GM06990 (cell line): Measurements from ENCODE around the gene EFCAB11.

Experiments used
- DNase-seq: peaks from one replicate; pipeline ENCODE4 v3.0.0-alpha.2; 2011; ENCODE audit not compliant: insufficient read length; ENCODE audit errors: extremely low read depth
- H3K27me3 ChIP-seq: replicated peaks from 2 replicates; pipeline ENCODE4 v1.6.0; 2011; ENCODE audit warnings: low read length; ENCODE audit not compliant: control insufficient read depth, insufficient read depth
- H3K36me3 ChIP-seq: 2 replicates; pipeline ENCODE4 v1.5.1; 2011; ENCODE audit warnings: low read length; ENCODE audit not compliant: control insufficient read depth, insufficient read depth
- H3K4me3 ChIP-seq: replicated peaks from 2 replicates; pipeline ENCODE4 v1.5.1; 2011; ENCODE audit warnings: low read depth, mild to moderate bottlenecking, control low read depth, low read length
- TF ChIP-seq, protein P1 (sequence below): IDR thresholded peaks from 2 replicates; pipeline ENCODE4 v1.5.1; 2011; ENCODE audit warnings: low read length, control low read depth, mild to moderate bottlenecking, inconsistent platforms; ENCODE audit not compliant: insufficient read depth, poor library complexity, severe bottlenecking

Gene EFCAB11

DNA sequence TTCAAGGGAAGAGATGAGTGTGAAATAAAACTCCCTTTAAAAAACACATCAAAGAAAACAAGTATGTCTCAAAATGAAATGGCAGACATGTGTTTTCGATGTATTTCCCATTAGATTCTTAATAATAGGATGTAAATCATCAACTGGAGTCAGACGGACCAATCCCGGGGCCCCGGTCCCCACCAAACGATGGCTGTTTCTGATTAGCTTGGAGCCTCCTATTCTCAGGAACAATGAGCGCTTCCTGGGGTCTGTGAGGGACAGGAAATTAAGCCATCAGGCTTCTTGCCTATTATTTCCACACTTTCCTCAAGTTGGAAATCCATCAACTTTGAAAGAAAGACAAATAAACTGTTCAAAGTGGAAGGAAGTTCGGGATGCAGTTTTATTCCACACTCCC is 179.4 kb downstream of the EFCAB11 start:
- Histone ChIP-seq H3K27me3 (no peaks in the 10 kb centered on the region), H3K36me3 (no peaks in the 10 kb centered on the region), H3K4me3 (no peak overlapping the region)
- TF ChIP-seq, protein P1, sequence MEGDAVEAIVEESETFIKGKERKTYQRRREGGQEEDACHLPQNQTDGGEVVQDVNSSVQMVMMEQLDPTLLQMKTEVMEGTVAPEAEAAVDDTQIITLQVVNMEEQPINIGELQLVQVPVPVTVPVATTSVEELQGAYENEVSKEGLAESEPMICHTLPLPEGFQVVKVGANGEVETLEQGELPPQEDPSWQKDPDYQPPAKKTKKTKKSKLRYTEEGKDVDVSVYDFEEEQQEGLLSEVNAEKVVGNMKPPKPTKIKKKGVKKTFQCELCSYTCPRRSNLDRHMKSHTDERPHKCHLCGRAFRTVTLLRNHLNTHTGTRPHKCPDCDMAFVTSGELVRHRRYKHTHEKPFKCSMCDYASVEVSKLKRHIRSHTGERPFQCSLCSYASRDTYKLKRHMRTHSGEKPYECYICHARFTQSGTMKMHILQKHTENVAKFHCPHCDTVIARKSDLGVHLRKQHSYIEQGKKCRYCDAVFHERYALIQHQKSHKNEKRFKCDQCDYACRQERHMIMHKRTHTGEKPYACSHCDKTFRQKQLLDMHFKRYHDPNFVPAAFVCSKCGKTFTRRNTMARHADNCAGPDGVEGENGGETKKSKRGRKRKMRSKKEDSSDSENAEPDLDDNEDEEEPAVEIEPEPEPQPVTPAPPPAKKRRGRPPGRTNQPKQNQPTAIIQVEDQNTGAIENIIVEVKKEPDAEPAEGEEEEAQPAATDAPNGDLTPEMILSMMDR = no peak
- no peak for DNase-seq

DNA sequence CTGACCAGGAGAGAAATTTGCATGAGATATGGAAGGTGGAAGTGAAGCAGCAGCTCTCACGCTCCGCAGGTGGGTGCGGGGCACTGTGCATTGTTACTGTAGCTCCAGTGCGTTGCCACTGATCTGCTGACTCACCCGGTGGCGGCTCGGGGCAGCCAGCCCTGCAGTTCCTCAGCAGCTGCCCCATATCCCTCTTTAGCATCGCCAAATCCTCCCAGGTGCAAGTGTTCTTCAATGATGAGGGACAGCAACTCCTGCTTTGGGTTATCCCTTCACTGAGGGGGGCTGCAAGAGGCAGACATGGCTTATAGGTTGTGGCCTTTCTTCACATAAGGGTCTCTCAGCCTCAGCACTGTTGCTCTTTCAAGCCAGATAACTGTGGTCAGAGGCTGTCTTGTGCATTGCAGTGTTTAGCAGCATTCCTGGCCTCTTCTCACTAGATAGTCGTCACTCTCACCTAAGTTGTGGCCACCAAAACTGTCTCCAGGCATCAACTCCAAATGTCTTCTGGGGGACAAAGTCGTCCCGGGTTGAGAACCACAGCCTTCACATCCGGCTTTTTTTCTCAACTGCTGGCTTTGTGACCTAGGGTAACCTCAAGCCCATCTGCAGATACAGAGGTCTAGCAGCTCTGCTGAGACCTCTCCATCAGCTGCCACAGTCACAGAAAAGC is 180.8 kb downstream of the EFCAB11 start:
- Histone ChIP-seq H3K4me3 (peak overlapping the region; percentile 23), H3K27me3 (no peaks in the 10 kb centered on the region), H3K36me3 (no peaks in the 10 kb centered on the region)
- TF ChIP-seq, protein P1 = no peak
- DNase-seq = peak; percentile 83

DNA sequence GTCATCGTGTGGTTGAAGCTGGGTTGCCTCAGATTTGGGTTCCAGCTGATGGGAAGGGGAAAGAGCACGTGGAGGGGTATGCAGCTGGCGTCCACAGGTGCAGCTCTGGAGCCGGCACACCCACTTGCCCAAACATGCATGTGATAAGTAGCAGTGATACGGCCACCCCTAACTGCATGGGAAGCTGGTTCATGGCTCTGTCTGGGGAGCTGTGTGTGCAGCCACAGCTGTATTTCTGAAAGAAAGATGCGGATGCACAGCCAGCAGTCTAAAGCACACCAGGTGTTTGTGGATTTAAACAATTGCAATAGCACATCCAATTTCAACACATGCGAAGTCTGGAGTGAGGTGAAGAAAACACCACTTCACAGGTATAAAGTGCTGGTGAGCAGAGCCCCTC is 181.4 kb downstream of the EFCAB11 start:
- no peak overlapping the region; the same call in 1 of the 2 replicates for H3K4me3 ChIP-seq
- peak; percentile 59 for DNase-seq
- H3K27me3 ChIP-seq = no peaks in the 10 kb centered on the region
- TF ChIP-seq, protein P1 = no peak
- H3K36me3 ChIP-seq = no peaks in the 10 kb centered on the region

DNA sequence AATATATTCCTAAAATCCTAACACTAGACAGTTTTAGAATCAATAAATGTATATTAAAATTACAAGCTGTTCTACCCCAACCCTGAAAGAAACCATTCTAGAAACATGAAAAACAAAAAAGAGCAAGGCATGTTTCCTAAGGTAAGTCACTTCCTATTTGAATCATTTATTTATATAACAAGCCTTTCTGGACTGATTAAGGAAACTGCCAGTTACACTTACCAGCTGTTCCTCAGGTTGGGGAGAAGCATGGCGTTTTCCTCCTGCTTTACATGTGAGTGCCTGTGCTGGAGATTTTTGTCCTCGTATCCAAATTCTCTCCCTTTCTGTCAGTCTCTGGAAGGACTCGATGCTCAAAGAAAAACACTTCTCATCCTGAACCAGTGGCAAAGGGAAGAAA is 183.3 kb downstream of the EFCAB11 start:
- Histone ChIP-seq H3K4me3 (no peak overlapping the region), H3K27me3 (no peaks in the 10 kb centered on the region), H3K36me3 (no peaks in the 10 kb centered on the region)
- TF ChIP-seq, protein P1 = no peak
- no peak for DNase-seq

DNA sequence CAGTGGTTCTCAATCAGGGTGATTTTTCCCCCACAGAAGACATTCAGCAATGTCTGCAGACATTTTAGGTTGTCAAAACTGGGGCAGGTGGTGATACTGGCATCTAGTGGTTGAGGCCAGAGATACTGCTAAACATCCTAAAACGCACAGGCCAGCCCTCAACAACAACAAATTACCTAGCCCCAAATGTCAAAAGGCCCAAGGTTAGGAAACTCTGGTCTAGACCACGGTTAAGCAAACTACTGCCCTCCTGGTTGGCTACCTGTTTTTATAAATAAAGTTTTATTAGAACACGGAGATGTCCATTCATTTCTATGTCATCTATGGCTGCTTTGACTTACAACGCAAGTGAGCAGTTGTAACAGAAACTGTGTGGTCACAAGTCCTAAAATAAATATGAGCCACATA is 186.7 kb downstream of the EFCAB11 start:
- no peaks in the 10 kb centered on the region for H3K36me3 ChIP-seq
- H3K27me3 ChIP-seq = no peaks in the 10 kb centered on the region
- TF ChIP-seq, protein P1 = peak; percentile 86
- no peak overlapping the region for H3K4me3 ChIP-seq
- peak; percentile 73 for DNase-seq

DNA sequence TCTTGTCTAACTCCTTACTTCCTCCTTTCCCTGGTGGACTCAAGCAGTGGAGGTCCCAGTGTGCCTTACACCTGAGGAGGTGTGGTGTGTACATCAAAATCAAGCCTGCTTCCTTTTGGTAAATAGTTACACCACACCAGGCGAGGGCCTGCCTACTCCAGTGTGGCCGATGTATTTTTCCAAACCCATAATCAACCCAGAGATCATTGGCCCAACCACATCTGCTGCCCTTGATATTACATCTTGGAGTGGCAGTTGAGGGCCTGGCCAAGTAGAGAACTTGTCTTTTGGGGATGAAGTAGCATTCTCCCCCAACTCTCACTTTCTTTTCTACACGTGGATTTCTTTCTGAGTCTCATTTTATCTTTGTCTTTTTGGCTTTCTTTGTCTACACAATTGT is 187.4 kb downstream of the EFCAB11 start:
- H3K27me3 ChIP-seq = no peaks in the 10 kb centered on the region
- TF ChIP-seq, protein P1 = no peak
- H3K4me3 ChIP-seq = no peak overlapping the region
- no peaks in the 10 kb centered on the region for H3K36me3 ChIP-seq
- no peak for DNase-seq
